Activated CD4-positive, alpha-beta T cell treated with anti-CD3 and anti-CD28 coated beads for 36 hours (primary cell): Measurements from ENCODE around the gene TTI1. TPM values are rescaled to one million over a fixed set of nuclear protein-coding genes. Genes with fewer than 3 reads are reported as not detected.
A peak's percentile ranks its signal among the peaks of the same experiment; 100 is the strongest.

Source experiments
- ATAC-seq: fragments of 200-7000 bp; cut with Tn5 transposase; one replicate; pipeline ENCODE4 v1.10.0; 2021; ENCODE audit warnings: mild to moderate bottlenecking, moderate library complexity
- CTCF ChIA-PET: fragments of 350-600 bp; sonication (Branson Sonifier 250); formaldehyde crosslinking; loops from one replicate; lab custom pipeline; 2021; ENCODE audit warnings: antibody characterized with exemption; lab: Charles Lee
- POLR2A ChIA-PET: fragments of 350-600 bp; sonication (Branson Sonifier 250); formaldehyde crosslinking; loops from one replicate; lab custom pipeline; 2021; ENCODE audit warnings: antibody characterized with exemption, inconsistent platforms; lab: Charles Lee
- DNase-seq: peaks from one replicate; pipeline ENCODE4 v3.0.0-alpha.2; 2020
- H3K27ac Mint-ChIP-seq: one replicate; pipeline ENCODE4 v1.8.0; 2021; ENCODE audit warnings: mixed read lengths
- H3K27me3 Mint-ChIP-seq: one replicate; pipeline ENCODE4 v1.8.0; 2021; ENCODE audit warnings: mixed read lengths
- H3K36me3 Mint-ChIP-seq: one replicate; pipeline ENCODE4 v1.8.0; 2021; ENCODE audit warnings: low read depth, mixed read lengths
- H3K4me1 Mint-ChIP-seq: one replicate; pipeline ENCODE4 v1.8.0; 2021; ENCODE audit warnings: mixed read lengths
- H3K4me3 Mint-ChIP-seq: one replicate; pipeline ENCODE4 v1.8.0; 2021; ENCODE audit warnings: mild to moderate bottlenecking, moderate library complexity, mixed read lengths
- H3K9me3 Mint-ChIP-seq: one replicate; pipeline ENCODE4 v1.8.0; 2021; ENCODE audit warnings: low read depth, mixed read lengths
- intact Hi-C, 2 experiments: fragments of 100-400 bp; cut with DNase I in 1 of 2; cut with micrococcal nuclease in 1 of 2; formaldehyde crosslinking; loops; one replicate each; pipeline versions ENCODE4 v1.14.2 to v1.15.1; 2022 to 2024; cut with DNase I, micrococcal nuclease
- total RNA-seq, 2 experiments: library from RNA; stranded (reverse); gene quantifications; one replicate each; pipeline ENCODE4 v1.2.3, GENCODE V29; 2021

TTI1 gene
- total RNA-seq, 2 experiments from 2014 or later = 35.6 to 36.7 TPM

DNA sequence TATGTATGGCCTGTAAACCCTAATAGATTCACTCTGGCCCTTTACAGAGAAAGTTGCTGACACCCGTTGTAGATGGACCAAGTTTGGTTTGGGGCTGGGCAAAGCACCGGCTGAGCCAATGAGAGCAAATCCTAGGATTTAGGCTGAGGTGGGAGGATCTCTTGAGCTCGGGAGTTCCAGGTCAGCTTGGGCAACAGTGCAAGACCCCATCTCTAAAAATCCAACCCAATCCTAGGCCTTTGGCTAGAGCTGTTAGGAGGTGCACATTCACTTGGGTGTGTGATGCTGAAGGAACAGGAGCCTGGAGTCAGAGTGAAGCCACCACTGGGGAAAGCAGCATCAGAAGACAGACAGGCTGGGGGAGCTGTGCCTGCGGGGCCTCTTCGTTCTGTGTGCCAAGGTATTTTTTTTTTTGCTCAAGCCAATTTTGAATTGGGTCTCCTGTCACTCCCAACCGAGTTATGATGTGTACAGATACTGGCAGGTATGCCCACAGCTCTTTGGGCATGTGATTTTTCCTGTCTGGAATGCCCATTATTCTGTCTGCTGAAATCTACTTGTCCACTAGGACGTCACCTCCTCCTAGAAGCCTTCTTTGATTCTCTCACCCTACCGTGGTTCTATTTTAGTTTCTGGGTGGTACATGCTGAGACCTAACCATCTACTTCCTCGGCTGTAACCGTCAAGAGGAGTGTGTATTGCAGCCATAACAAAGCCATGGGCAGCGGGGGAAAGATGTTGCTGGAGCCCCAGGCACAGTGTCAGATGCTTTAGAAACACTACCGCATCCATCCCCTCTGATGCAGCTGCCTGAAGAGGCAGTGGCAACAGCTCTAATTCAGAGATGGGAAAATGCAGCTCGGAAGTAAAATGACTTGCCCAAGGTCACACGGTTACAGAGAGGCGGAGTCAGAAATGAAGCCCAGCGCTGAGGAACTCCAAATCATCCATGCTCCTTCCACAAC is 54.0 kb downstream of the TTI1 start:
- Mint-ChIP-seq H3K9me3 (no peaks in the 10 kb centered on the region), H3K27ac (no peak overlapping the region), H3K4me1 (peaks cover 13% of the 10 kb centered on the region), H3K4me3 (no peak overlapping the region), H3K36me3 (peaks cover 30% of the 10 kb centered on the region), H3K27me3 (no peaks in the 10 kb centered on the region)
- intact Hi-C loops = no loop called here
- DNase-seq (no peak), ATAC-seq (no peak)
- ChIA-PET CTCF (interaction anchor here (0.7 kb wide), 1 partner anchor 42 kb away, joined by 3 read pairs; no protein-coding TSS in a partner anchor), POLR2A (interaction anchor here (0.6 kb wide), 1 partner anchor 493 kb away, joined by 3 read pairs; no protein-coding TSS in a partner anchor)

DNA sequence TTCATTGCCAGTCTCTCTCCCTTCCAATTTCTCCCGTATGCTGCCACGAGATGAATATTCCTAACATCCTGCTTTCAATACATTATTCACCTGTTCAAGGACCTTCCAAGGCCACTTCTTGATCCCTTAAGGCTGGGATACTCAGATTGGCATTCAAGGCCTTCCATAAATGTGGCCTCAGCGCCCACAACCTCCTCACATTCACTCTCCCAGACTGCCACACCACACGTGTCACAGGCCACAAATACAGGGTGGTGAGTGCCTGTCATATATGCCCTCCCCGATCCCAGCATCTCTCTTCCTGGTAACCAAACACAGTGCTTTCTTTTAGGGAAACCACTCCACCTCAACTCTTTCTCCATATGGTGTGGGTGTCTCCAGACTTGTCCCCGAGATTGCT is 55.5 kb downstream of the TTI1 start:
- no peaks in the 10 kb centered on the region for H3K9me3 Mint-ChIP-seq
- H3K36me3 Mint-ChIP-seq = peaks cover 20% of the 10 kb centered on the region
- POLR2A ChIA-PET = no interaction called here
- no peak for DNase-seq
- CTCF ChIA-PET = no interaction called here
- no peak overlapping the region for H3K4me3 Mint-ChIP-seq
- H3K27me3 Mint-ChIP-seq = no peaks in the 10 kb centered on the region
- H3K4me1 Mint-ChIP-seq = peaks cover 13% of the 10 kb centered on the region
- intact Hi-C loops = no loop called here
- H3K27ac Mint-ChIP-seq = no peak overlapping the region
- no peak for ATAC-seq

DNA sequence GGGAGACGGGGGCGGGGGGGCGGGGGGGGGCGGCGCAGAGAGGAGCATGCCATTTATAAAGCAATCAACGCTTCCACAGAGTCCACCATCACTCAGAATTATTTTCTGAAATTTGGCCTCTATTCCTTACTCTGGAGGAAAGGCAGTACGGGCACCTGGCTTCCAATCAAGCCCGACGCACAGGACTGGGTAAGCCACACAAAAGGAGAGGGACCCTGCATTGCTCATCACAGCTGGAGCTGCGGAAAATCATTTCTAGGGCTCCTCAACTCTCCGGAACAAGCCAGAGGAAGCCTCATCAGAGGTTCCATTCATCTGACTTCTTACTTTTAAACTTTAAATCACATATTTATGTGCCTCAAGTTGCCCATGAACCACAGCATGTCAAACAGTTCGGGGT is 55.9 kb downstream of the TTI1 start:
- ATAC-seq = no peak
- CTCF ChIA-PET = no interaction called here
- Mint-ChIP-seq H3K27me3 (no peaks in the 10 kb centered on the region), H3K9me3 (no peaks in the 10 kb centered on the region), H3K4me3 (no peak overlapping the region), H3K27ac (no peak overlapping the region), H3K36me3 (peaks cover 15% of the 10 kb centered on the region), H3K4me1 (peaks cover 13% of the 10 kb centered on the region)
- DNase-seq = peak; percentile 8
- POLR2A ChIA-PET = no interaction called here
- intact Hi-C loops = no loop called here

DNA sequence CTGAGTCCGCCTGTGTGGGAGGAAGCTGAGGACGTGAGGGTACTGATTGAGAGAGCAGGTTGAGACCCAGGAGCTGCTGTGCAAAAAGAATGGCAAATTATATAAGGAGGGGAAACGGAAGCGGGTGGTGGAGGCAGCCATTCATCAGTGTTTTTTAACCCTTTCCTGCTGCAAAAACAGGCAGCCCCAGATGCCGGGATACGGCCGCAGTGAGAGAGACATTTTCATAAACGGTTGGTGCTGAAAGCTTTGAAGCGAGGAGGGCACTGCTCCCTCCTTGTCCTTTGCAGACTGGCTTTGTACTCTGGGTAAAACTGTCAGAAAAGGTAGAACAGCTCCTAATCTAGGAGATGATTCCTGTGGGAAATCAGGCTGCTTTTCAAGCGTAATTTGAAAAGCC is 56.4 kb downstream of the TTI1 start:
- DNase-seq (peak; percentile 20), ATAC-seq (no peak)
- H3K4me3 Mint-ChIP-seq = no peak overlapping the region
- peaks cover 13% of the 10 kb centered on the region for H3K4me1 Mint-ChIP-seq
- POLR2A ChIA-PET = no interaction called here
- H3K9me3 Mint-ChIP-seq = no peaks in the 10 kb centered on the region
- CTCF ChIA-PET = interaction anchor here (0.6 kb wide), 1 partner anchor 63 kb away, joined by 3 read pairs; no protein-coding TSS in a partner anchor
- no peaks in the 10 kb centered on the region for H3K27me3 Mint-ChIP-seq
- peaks cover 16% of the 10 kb centered on the region for H3K36me3 Mint-ChIP-seq
- no peak overlapping the region for H3K27ac Mint-ChIP-seq
- intact Hi-C loops = no loop called here

DNA sequence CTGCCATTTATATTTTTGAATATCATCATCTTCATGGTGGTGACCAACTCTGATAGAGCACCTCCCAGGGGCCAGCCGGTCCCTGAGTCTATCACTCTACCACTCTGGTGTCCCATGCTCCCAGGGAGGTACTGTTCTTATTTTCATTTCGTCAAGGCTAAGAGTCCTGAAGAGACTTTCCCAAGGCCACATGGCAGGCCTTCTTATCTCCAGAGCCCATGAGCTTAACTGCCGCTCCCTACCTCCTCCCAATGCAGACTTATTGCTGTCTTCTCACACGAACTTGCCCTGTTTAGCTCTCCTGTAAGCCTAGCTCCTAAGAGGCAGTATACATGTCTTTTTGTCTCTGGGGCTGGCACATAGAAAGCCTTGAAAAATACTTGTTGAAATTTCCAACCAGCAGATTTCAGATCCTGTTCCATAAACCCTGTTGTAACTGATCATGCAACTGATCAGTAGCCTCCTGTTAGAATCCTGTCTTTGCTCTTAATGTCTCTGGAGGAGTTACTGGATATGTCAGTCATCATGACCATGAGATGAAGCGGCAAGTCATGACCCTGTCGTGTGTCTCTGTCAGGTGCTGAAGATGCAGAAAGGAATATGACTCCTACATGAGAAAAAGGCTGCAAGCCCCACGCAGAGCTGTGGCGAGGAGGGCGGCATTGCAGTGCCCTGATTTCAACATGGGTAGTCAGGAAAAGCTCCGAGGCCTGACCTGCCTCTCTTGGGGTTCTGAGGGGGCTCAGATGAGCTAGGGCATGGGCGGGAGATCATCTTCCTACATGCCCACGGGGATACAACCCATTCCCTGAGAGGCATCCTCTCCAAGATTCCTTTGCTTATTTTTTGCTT is 60.0 kb downstream of the TTI1 start:
- Mint-ChIP-seq H3K4me3 (no peak overlapping the region), H3K27ac (no peak overlapping the region), H3K36me3 (peaks cover 8% of the 10 kb centered on the region), H3K9me3 (peaks cover 7% of the 10 kb centered on the region), H3K27me3 (no peaks in the 10 kb centered on the region), H3K4me1 (peaks cover 13% of the 10 kb centered on the region)
- CTCF ChIA-PET = interaction anchor here (0.7 to 0.8 kb wide), 2 partner anchors 22 to 100 kb away, joined by 3 to 4 read pairs; no protein-coding TSS in a partner anchor
- POLR2A ChIA-PET = interaction anchor here (0.7 kb wide), 1 partner anchor 67 kb away, joined by 3 read pairs; no protein-coding TSS in a partner anchor
- ATAC-seq (no peak), DNase-seq (no peak)
- intact Hi-C loops = no loop called here

DNA sequence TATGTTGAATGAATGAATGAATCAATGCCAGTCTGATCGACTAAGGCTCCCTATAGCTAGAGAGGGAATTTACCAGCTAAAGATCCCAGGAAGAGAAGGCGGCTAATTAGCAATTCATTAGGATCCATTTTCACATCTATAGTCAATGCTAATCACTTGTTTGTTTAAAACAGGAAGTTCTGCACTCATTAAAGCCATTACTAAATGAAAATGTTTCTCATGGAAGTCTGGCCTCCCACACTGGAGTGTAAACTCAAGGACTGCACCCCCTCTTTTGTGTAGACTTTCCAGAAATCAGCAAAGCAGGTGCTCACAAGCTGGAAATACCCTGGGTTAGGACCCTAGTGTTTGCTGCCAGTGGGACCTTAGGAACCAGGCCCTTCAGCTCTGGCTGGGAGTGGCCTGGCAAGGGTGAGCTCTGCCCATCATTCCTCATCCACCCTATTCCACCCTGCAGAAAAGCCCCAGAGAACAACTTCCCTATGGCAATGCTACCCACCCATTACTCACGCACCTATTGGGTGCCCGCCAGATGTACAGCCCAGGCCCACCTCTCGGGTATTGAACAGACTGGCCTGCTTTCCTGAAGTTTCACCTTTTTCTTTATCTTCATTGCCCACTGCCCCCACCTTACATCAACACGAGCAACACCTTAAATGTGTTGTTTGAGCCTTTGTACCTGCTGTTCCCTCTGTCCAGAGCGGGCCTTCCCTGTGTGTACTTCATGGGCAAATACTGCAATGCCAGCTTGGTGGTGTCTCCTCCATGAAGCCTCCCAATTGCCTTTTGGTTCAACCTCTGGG is 60.8 kb downstream of the TTI1 start:
- H3K4me3 Mint-ChIP-seq = no peak overlapping the region
- H3K4me1 Mint-ChIP-seq = peaks cover 6% of the 10 kb centered on the region
- H3K27me3 Mint-ChIP-seq = no peaks in the 10 kb centered on the region
- ATAC-seq (no peak), DNase-seq (no peak)
- POLR2A ChIA-PET = no interaction called here
- CTCF ChIA-PET = no interaction called here
- peaks cover 13% of the 10 kb centered on the region for H3K9me3 Mint-ChIP-seq
- peaks cover 13% of the 10 kb centered on the region for H3K36me3 Mint-ChIP-seq
- H3K27ac Mint-ChIP-seq = no peak overlapping the region
- intact Hi-C loops = no loop called here

DNA sequence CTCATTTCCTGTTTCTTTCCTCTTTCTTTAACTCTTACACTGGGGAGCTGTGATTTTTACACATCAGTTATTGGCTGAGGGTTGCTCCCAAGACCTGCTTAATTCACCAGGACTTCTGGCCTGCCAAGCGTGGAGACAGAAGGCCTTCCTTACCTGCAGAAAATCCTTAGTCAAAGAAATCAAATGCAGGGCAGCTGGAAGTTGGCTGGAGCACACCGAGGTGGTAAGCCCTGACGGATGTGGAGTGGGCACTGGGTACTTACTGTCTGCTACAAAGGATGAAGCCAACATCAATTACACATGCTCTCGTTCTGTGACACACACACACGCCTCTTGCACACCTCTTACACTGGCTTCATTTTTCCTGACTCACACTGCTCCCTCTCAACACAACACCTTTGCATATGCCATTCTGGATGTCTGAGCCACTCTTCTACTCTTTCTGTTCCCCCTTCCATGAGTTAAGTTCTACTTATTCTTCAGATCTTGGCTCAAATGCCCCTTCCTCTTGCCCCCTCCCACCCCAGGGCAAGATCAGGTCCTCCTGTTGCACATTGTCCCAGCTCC is 61.6 kb downstream of the TTI1 start:
- CTCF ChIA-PET = no interaction called here
- intact Hi-C loops = no loop called here
- no peak overlapping the region for H3K4me3 Mint-ChIP-seq
- H3K4me1 Mint-ChIP-seq = no peaks in the 10 kb centered on the region
- POLR2A ChIA-PET = no interaction called here
- H3K27me3 Mint-ChIP-seq = no peaks in the 10 kb centered on the region
- no peak overlapping the region for H3K27ac Mint-ChIP-seq
- H3K36me3 Mint-ChIP-seq = peaks cover 13% of the 10 kb centered on the region
- ATAC-seq (no peak), DNase-seq (no peak)
- H3K9me3 Mint-ChIP-seq = peaks cover 20% of the 10 kb centered on the region

DNA sequence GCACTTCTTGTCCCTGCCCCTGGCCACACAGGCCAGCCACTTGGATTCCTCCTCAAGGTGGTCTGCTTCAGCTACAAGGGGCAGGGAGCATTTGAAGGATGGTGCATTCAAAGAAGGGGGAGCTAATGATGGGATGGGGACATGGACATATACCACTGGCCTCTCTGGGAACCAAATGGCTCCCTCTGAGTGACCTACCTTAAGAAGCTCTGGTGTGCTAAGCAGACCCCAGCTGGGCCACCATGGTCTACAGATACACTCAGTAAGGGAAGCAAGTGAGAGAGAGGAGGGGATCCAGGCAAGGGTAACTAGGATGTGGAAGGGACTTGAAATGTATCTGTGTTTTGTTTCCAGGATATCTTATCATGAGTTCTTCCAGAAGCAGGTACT is 62.4 kb downstream of the TTI1 start:
- peaks cover 3% of the 10 kb centered on the region for H3K27me3 Mint-ChIP-seq
- ATAC-seq = no peak
- no peaks in the 10 kb centered on the region for H3K4me1 Mint-ChIP-seq
- no peak overlapping the region for H3K4me3 Mint-ChIP-seq
- CTCF ChIA-PET = no interaction called here
- peaks cover 26% of the 10 kb centered on the region for H3K9me3 Mint-ChIP-seq
- DNase-seq = no peak
- H3K36me3 Mint-ChIP-seq = peaks cover 10% of the 10 kb centered on the region
- intact Hi-C loops = no loop called here
- no peak overlapping the region for H3K27ac Mint-ChIP-seq
- POLR2A ChIA-PET = no interaction called here

DNA sequence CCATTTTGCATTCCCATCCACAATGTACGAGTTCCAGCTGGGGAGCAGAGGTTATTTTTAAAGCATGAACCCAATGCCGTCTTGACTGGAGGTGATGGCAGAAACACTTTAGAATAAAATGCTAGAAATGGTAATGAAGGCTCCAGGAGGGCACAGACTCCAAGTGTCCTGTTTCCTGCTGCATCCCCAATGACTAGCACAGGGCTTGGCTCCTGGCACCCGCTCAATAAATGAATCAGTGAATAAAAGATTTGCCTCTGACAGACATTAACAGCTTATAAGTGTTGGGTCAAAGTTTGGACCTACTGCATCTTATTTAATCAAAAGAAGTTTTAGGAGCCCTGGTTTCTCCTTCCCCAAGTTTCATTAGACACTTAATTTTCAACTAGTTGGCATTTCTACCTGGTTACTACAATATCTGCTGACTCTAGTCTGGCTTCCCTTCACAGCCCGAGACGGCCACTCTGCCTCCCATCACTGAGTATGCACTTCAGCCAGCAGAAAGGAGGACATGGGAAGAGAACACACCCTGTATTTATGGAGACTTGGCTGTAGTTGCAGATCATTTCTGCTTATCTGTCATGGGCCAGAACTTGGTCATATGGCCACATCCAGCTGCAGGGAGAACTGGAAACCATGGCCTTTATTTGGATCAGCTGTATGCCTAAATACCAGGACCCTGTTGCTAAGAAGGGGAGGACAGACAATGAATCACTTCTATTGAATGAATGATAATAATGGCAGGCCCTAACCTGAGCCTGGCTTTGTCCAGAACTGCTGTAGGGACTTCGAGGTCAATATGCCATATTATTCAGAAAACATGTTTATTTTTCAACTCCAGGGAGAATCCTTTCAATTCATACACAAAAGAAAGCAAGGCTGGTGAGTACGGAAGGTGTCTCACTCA is 63.1 kb downstream of the TTI1 start:
- ChIA-PET CTCF (interaction anchor here (1.0 kb wide), 1 partner anchor 14 kb away, joined by 3 read pairs; no protein-coding TSS in a partner anchor), POLR2A (no interaction called here)
- no peak for DNase-seq
- Mint-ChIP-seq H3K4me1 (no peaks in the 10 kb centered on the region), H3K4me3 (no peak overlapping the region), H3K9me3 (peaks cover 26% of the 10 kb centered on the region), H3K27ac (no peak overlapping the region), H3K36me3 (peaks cover 10% of the 10 kb centered on the region), H3K27me3 (peaks cover 3% of the 10 kb centered on the region)
- ATAC-seq = no peak
- intact Hi-C loops = no loop called here

DNA sequence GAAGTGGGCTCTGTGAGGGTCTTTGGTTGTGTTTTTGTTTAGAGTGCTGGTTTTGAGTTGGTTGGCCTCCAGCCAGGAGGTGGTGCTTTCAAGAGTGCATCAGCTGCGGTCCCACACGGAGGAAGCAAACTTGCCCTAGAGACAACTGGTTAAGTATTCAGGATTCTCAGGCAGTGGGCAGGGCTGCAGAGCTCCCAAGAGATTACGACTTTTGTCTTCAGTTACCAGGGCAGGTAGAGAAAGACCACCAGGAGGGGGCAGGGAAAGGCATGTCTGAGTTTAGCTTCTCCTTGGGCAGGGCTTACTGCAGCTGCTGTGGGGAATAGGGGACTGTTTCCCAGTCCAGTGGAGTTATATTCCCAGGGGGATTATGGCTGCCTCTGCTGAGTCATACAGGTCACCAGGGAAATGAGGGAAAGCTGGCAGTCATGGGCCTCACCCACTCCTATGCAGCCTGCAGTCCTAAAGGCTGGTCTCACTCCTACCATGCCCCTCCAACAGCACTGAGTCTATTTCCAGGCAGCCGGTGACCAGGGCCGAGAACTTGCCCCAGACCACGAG is 64.3 kb downstream of the TTI1 start:
- CTCF ChIA-PET = interaction anchor here (0.6 kb wide), 1 partner anchor 45 kb away, joined by 3 read pairs; no protein-coding TSS in a partner anchor
- peaks cover 11% of the 10 kb centered on the region for H3K36me3 Mint-ChIP-seq
- DNase-seq (no peak), ATAC-seq (no peak)
- POLR2A ChIA-PET = no interaction called here
- intact Hi-C loops = no loop called here
- no peak overlapping the region for H3K27ac Mint-ChIP-seq
- H3K9me3 Mint-ChIP-seq = peaks cover 33% of the 10 kb centered on the region
- H3K4me3 Mint-ChIP-seq = no peak overlapping the region
- peaks cover 4% of the 10 kb centered on the region for H3K27me3 Mint-ChIP-seq
- no peaks in the 10 kb centered on the region for H3K4me1 Mint-ChIP-seq
